ENCODE data around the gene EIF3A.
"Not testable (repeated sequence)": the region's sequence is repeated elsewhere in the genome, so short reads cannot be mapped to it uniquely, and the experiment has no call there.

Gene EIF3A

GRCh38 chr10:119080521-119081259, at the start of gene EIF3A:
Gene EIF3A, minus strand, starts transcription at chr10:119080817. Its CDS starts 141 bp downstream, at chr10:119080676.
- peak; percentile 70 for DNase-seq

- no peak for DNase-seq
These were observed 49.1 kb upstream of the EIF3A start for GRCh38 chr10:119129721-119130120.

GRCh38 chr10:119125942-119126341, 45.3 kb upstream of the EIF3A start:
- DNase-seq: no peak

- no peak for DNase-seq
These were observed 40.3 kb upstream of the EIF3A start for GRCh38 chr10:119120875-119121274.

- no peak for DNase-seq
These were observed 39.8 kb upstream of the EIF3A start for GRCh38 chr10:119120413-119120867.

- no peak for DNase-seq
These were observed 38.8 kb upstream of the EIF3A start for GRCh38 chr10:119119400-119119799.

GRCh38 chr10:119118231-119118630, 37.6 kb upstream of the EIF3A start:
- DNase-seq: no peak

- DNase-seq: no peak
These were observed 35.8 kb upstream of the EIF3A start for GRCh38 chr10:119116326-119116951.

GRCh38 chr10:119115926-119116325, 35.3 kb upstream of the EIF3A start:
- DNase-seq: no peak

- DNase-seq: no peak
These were observed 33.4 kb upstream of the EIF3A start for GRCh38 chr10:119113751-119114732.

- DNase-seq: no peak
These were observed 31.4 kb upstream of the EIF3A start for GRCh38 chr10:119112056-119112455.

GRCh38 chr10:119107771-119108170, 27.2 kb upstream of the EIF3A start:
- not testable (repeated sequence) for DNase-seq

GRCh38 chr10:119107106-119107505, 26.5 kb upstream of the EIF3A start:
- DNase-seq: not testable (repeated sequence)

- DNase-seq: not testable (repeated sequence)
These were observed 25.3 kb upstream of the EIF3A start for GRCh38 chr10:119105899-119106298.

- no peak for DNase-seq
These were observed 24.5 kb upstream of the EIF3A start for GRCh38 chr10:119105155-119105554.

GRCh38 chr10:119104654-119105015, 24.0 kb upstream of the EIF3A start:
- DNase-seq: no peak

- peak; percentile 39 for DNase-seq
These were observed 23.5 kb upstream of the EIF3A start, which contains the start of gene DENND10 for GRCh38 chr10:119103903-119104653. Gene DENND10, plus strand, starts transcription at chr10:119104113. Its CDS starts 30 bp downstream, at chr10:119104143.

- no peak for DNase-seq
These were observed 22.8 kb upstream of the EIF3A start for GRCh38 chr10:119103241-119103902.

- peak; percentile 24 for DNase-seq
These were observed 20.9 kb upstream of the EIF3A start for GRCh38 chr10:119101366-119102098.

GRCh38 chr10:119100434-119101238, 20.0 kb upstream of the EIF3A start:
- DNase-seq: no peak

Measured in NCI-H2171 treated with DMSO at 0.1 percent for 48 hours (cell line).